ENCODE data around the gene ARMS2.

DNA sequence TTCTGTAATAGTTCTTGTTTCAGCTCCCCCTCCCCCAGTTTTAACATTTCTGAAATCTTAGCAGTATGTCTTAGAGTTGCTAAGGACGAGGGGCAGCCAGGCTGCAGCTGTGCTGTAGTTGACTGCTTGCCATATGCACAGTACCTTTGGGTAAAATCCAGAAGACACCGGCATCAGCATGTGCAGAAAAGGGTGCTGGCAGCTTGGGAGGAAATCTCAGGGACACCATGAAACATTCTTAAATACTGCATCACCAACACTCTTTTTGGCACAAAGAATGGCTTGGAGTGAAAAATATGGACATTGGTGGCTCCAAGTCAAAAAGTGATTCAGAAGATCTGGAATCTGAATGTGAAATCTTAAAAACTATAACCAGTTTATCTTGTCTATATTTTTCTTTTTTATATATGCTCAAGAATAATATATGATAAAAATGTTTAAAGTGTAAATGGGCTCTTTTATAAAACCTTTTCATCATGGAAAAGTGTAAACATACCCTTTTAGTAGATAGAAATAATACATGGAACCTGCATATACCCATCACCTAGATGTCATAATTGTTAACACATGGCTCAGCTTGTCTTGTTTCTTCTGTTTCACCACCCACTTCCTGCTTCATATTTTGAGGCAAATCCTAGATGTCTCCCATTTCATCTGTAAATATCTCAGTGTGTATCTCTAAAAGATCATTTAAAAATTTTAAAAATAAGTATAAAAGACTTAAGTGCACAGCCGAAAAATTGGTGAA, 34.4 kb upstream of the ARMS2 start:
- TF ChIP-seq, protein P1, sequence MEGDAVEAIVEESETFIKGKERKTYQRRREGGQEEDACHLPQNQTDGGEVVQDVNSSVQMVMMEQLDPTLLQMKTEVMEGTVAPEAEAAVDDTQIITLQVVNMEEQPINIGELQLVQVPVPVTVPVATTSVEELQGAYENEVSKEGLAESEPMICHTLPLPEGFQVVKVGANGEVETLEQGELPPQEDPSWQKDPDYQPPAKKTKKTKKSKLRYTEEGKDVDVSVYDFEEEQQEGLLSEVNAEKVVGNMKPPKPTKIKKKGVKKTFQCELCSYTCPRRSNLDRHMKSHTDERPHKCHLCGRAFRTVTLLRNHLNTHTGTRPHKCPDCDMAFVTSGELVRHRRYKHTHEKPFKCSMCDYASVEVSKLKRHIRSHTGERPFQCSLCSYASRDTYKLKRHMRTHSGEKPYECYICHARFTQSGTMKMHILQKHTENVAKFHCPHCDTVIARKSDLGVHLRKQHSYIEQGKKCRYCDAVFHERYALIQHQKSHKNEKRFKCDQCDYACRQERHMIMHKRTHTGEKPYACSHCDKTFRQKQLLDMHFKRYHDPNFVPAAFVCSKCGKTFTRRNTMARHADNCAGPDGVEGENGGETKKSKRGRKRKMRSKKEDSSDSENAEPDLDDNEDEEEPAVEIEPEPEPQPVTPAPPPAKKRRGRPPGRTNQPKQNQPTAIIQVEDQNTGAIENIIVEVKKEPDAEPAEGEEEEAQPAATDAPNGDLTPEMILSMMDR (conservative IDR thresholded peaks at IDR 0.05 in 1 of 2, IDR thresholded peaks at IDR 0.05 in 1 of 2; ENCODE audit: low read depth in 1 of 2, low read length in 2 of 2): no peak
- TF ChIP-seq EZH2 (IDR thresholded peaks at IDR 0.05; ENCODE audit: low read length, missing control alignments): no peak
